SK-N-SH treated with all-trans-retinoic acid at 6 μM for 48 hours (cell line): ENCODE data around the gene CTAGE4.
"Not testable (repeated sequence)": the region's sequence is repeated elsewhere in the genome, so short reads cannot be mapped to it uniquely, and the experiment has no call there.

Experiments
- ATAC-seq: fragments of 200-7000 bp; cut with Tn5 transposase; 3 replicates; pipeline ENCODE4 v1.9.1; 2020; ENCODE audit warnings: mild to moderate bottlenecking, moderate library complexity
- ARNTL ChIP-seq: fragments of 450-650 bp; formaldehyde crosslinking; IDR thresholded peaks from 2 replicates; pipeline ENCODE4 v1.5.0; 2020; ENCODE audit warnings: low read depth, mild to moderate bottlenecking, moderate library complexity, borderline replicate concordance
- BACH2 ChIP-seq: fragments of 250-450 bp; sonication (Bioruptor Pico); IDR thresholded peaks from 2 replicates; pipeline ENCODE4 v1.9.0; 2021; ENCODE audit warnings: mild to moderate bottlenecking, borderline replicate concordance
- CSDC2 ChIP-seq: fragments of 250-450 bp; sonication (Bioruptor Pico); IDR thresholded peaks from 2 replicates; pipeline ENCODE4 v1.5.0; 2020; ENCODE audit warnings: mild to moderate bottlenecking, moderate library complexity
- ESRRG ChIP-seq: fragments of 250-450 bp; sonication (Bioruptor Pico); IDR thresholded peaks from 2 replicates; pipeline ENCODE4 v1.6.1; 2021; ENCODE audit warnings: mild to moderate bottlenecking
- GLIS3 ChIP-seq: fragments of 250-450 bp; sonication (Bioruptor Pico); IDR thresholded peaks from 2 replicates; pipeline ENCODE4 v1.5.0; 2020; ENCODE audit warnings: mild to moderate bottlenecking, moderate library complexity
- ISL1 ChIP-seq: fragments of 250-450 bp; sonication (Bioruptor Pico); IDR thresholded peaks from 2 replicates; pipeline ENCODE4 v2.1.2; 2022; ENCODE audit warnings: mild to moderate bottlenecking, moderate library complexity
- PPARA ChIP-seq: fragments of 250-450 bp; sonication (Bioruptor Pico); IDR thresholded peaks from 2 replicates; pipeline ENCODE4 v1.5.0; 2020; ENCODE audit warnings: mild to moderate bottlenecking, borderline replicate concordance
- RARB ChIP-seq: fragments of 250-450 bp; sonication (Bioruptor Pico); IDR thresholded peaks from 2 replicates; pipeline ENCODE4 v1.8.0; 2021; ENCODE audit warnings: mild to moderate bottlenecking, moderate library complexity
- SNAI2 ChIP-seq: fragments of 250-450 bp; sonication (Bioruptor Pico); IDR thresholded peaks from 2 replicates; pipeline ENCODE4 v1.5.0; 2020; ENCODE audit warnings: mild to moderate bottlenecking, moderate library complexity
- TCF4 ChIP-seq: fragments of 250-450 bp; sonication (Bioruptor Pico); IDR thresholded peaks from 2 replicates; pipeline ENCODE4 v1.8.0; 2021; ENCODE audit warnings: mild to moderate bottlenecking, moderate library complexity, borderline replicate concordance
- TOX ChIP-seq: fragments of 250-450 bp; sonication (Bioruptor Pico); IDR thresholded peaks from 2 replicates; pipeline ENCODE4 v1.8.0; 2021; ENCODE audit warnings: mild to moderate bottlenecking, moderate library complexity, borderline replicate concordance
- ZC3H10 ChIP-seq: fragments of 250-450 bp; sonication (Bioruptor Pico); IDR thresholded peaks from 2 replicates; pipeline ENCODE4 v1.5.1; 2021; ENCODE audit warnings: mild to moderate bottlenecking, moderate library complexity
- ZFP3 ChIP-seq: fragments of 250-450 bp; sonication (Bioruptor Pico); IDR thresholded peaks from 2 replicates; pipeline ENCODE4 v1.5.0; 2020; ENCODE audit warnings: mild to moderate bottlenecking, moderate library complexity
- ZFP30 ChIP-seq: fragments of 450-650 bp; formaldehyde crosslinking; IDR thresholded peaks from 2 replicates; pipeline ENCODE4 v1.5.0; 2022; ENCODE audit warnings: mild to moderate bottlenecking, moderate library complexity
- ZNF565 ChIP-seq: fragments of 450-650 bp; formaldehyde crosslinking; conservative IDR thresholded peaks from 2 replicates; pipeline ENCODE4 v1.5.0; 2020; ENCODE audit warnings: low read depth, mild to moderate bottlenecking, moderate library complexity
- ZNF70 ChIP-seq: fragments of 450-650 bp; formaldehyde crosslinking; IDR thresholded peaks from 2 replicates; pipeline ENCODE4 v1.5.0; 2020; ENCODE audit warnings: mild to moderate bottlenecking, moderate library complexity
- ZNF8 ChIP-seq: fragments of 450-650 bp; formaldehyde crosslinking; IDR thresholded peaks from 2 replicates; pipeline ENCODE4 v1.5.0; 2020; ENCODE audit warnings: mild to moderate bottlenecking, moderate library complexity
- TF ChIP-seq, protein P1 (sequence below): fragments of 250-450 bp; sonication (Bioruptor Pico); IDR thresholded peaks from 2 replicates; pipeline ENCODE4 v1.5.0; 2020; ENCODE audit warnings: mild to moderate bottlenecking, moderate library complexity
- TF ChIP-seq, protein P2 (sequence below): fragments of 250-450 bp; sonication (Bioruptor Pico); IDR thresholded peaks from 2 replicates; pipeline ENCODE4 v1.5.1; 2021; ENCODE audit warnings: mild to moderate bottlenecking, moderate library complexity
- TF ChIP-seq, protein P3 (sequence below): fragments of 250-450 bp; sonication (Bioruptor Pico); IDR thresholded peaks from 2 replicates; pipeline ENCODE4 v1.5.1; 2020; ENCODE audit warnings: low read depth, mild to moderate bottlenecking, moderate library complexity
- TF ChIP-seq, protein P4 (sequence below): fragments of 250-450 bp; sonication (Bioruptor Pico); IDR thresholded peaks from 2 replicates; pipeline ENCODE4 v1.8.0; 2020; ENCODE audit warnings: mild to moderate bottlenecking, moderate library complexity, borderline replicate concordance

CTAGE4 gene

DNA sequence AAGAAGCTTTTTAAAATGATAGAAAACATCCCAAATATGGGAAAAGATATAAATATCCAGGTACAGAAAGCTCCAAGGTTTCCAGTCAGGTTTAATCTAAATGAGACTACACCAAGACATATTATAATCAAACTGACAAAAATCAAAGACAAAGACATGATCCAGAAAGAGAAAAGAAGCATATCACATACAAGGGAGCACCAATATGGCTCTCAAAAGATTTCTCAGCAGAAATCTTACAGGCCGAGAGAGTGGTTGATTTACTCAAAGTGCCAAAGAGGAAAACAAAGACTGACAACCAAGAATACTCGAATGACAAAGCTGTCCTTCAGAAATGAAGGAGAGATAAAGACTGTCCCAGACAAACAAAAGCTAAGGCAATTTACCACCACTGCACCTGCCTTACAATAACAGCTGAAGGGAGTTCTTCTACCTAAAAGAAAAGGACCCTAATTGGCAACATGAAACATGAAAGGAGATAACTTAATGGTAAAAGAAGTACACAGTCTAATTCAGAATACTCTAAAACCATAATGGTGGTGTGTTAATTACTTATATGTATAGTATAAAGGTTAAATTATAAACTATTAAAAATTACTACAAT is 34.9 kb upstream of the CTAGE4 start (continued):
- TF ChIP-seq, protein P1, sequence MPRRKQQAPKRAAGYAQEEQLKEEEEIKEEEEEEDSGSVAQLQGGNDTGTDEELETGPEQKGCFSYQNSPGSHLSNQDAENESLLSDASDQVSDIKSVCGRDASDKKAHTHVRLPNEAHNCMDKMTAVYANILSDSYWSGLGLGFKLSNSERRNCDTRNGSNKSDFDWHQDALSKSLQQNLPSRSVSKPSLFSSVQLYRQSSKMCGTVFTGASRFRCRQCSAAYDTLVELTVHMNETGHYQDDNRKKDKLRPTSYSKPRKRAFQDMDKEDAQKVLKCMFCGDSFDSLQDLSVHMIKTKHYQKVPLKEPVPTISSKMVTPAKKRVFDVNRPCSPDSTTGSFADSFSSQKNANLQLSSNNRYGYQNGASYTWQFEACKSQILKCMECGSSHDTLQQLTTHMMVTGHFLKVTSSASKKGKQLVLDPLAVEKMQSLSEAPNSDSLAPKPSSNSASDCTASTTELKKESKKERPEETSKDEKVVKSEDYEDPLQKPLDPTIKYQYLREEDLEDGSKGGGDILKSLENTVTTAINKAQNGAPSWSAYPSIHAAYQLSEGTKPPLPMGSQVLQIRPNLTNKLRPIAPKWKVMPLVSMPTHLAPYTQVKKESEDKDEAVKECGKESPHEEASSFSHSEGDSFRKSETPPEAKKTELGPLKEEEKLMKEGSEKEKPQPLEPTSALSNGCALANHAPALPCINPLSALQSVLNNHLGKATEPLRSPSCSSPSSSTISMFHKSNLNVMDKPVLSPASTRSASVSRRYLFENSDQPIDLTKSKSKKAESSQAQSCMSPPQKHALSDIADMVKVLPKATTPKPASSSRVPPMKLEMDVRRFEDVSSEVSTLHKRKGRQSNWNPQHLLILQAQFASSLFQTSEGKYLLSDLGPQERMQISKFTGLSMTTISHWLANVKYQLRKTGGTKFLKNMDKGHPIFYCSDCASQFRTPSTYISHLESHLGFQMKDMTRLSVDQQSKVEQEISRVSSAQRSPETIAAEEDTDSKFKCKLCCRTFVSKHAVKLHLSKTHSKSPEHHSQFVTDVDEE (CRISPR knock-in tag) = no peak

DNA sequence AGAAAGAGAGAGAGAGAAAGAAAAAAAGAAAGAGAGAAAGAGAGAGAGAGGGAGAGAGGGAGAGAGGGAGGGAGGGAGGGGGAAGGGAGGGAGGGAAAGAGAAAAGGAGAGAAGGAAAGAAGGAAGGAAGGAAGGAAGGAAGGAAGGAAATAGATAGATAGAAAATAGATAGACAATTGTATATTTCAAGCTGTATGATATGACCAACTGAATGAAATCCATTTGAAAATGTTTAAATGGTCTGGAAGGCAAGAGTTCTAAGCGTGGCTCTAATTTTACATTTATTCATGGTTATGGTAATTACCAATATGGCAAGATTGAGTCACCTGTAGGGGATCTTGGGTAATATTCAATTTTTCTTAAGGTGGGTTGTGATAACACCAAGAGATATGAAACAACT is 24.4 kb upstream of the CTAGE4 start:
- ATAC-seq = no peak
- TF ChIP-seq, protein P1 (CRISPR knock-in tag) = no peak
- no peak for TF ChIP-seq ZFP30 (CRISPR knock-in tag)
- TF ChIP-seq, protein P2, sequence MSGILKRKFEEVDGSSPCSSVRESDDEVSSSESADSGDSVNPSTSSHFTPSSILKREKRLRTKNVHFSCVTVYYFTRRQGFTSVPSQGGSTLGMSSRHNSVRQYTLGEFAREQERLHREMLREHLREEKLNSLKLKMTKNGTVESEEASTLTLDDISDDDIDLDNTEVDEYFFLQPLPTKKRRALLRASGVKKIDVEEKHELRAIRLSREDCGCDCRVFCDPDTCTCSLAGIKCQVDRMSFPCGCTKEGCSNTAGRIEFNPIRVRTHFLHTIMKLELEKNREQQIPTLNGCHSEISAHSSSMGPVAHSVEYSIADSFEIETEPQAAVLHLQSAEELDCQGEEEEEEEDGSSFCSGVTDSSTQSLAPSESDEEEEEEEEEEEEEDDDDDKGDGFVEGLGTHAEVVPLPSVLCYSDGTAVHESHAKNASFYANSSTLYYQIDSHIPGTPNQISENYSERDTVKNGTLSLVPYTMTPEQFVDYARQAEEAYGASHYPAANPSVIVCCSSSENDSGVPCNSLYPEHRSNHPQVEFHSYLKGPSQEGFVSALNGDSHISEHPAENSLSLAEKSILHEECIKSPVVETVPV = no peak
- TF ChIP-seq ZNF565 (CRISPR knock-in tag) = no peak
- no peak for TF ChIP-seq ARNTL (CRISPR knock-in tag)
- TF ChIP-seq ZNF70 (CRISPR knock-in tag) = no peak
- no peak for TF ChIP-seq RARB (CRISPR knock-in tag)
- no peak for TF ChIP-seq TOX
- no peak for TF ChIP-seq CSDC2 (CRISPR knock-in tag)
- TF ChIP-seq GLIS3 (CRISPR knock-in tag) = no peak
- no peak for TF ChIP-seq ZC3H10 (CRISPR knock-in tag)
- no peak for TF ChIP-seq ISL1 (CRISPR knock-in tag)
- TF ChIP-seq SNAI2 (CRISPR knock-in tag) = no peak
- no peak for TF ChIP-seq BACH2 (CRISPR knock-in tag)
- TF ChIP-seq, protein P3, sequence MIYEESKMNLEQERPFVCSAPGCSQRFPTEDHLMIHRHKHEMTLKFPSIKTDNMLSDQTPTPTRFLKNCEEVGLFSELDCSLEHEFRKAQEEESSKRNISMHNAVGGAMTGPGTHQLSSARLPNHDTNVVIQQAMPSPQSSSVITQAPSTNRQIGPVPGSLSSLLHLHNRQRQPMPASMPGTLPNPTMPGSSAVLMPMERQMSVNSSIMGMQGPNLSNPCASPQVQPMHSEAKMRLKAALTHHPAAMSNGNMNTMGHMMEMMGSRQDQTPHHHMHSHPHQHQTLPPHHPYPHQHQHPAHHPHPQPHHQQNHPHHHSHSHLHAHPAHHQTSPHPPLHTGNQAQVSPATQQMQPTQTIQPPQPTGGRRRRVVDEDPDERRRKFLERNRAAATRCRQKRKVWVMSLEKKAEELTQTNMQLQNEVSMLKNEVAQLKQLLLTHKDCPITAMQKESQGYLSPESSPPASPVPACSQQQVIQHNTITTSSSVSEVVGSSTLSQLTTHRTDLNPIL (CRISPR knock-in tag) = no peak
- no peak for TF ChIP-seq TCF4 (CRISPR knock-in tag)
- no peak for TF ChIP-seq PPARA
- TF ChIP-seq ZFP3 (CRISPR knock-in tag) = no peak

DNA sequence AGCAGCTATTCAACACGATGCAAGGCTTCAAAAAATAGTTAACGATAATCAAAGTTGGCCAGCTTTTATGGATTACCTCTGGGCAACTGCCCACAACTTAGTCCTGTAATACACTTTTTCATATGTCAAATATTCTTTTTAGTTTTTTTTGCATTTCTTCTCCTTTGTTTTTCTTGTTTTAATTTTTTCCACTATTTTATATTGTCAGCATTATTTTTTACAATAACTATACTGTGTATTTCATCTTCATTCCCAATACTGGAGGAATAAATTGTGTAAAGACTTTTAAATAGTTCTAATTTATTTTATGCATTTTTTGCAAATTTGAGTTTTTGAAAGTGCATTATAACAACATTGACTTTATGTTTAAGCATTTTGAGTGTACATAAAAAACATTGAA is 18.5 kb upstream of the CTAGE4 start:
- no peak for ATAC-seq
- TF ChIP-seq GLIS3 (CRISPR knock-in tag) (no peak), ZNF565 (CRISPR knock-in tag) (no peak)

DNA sequence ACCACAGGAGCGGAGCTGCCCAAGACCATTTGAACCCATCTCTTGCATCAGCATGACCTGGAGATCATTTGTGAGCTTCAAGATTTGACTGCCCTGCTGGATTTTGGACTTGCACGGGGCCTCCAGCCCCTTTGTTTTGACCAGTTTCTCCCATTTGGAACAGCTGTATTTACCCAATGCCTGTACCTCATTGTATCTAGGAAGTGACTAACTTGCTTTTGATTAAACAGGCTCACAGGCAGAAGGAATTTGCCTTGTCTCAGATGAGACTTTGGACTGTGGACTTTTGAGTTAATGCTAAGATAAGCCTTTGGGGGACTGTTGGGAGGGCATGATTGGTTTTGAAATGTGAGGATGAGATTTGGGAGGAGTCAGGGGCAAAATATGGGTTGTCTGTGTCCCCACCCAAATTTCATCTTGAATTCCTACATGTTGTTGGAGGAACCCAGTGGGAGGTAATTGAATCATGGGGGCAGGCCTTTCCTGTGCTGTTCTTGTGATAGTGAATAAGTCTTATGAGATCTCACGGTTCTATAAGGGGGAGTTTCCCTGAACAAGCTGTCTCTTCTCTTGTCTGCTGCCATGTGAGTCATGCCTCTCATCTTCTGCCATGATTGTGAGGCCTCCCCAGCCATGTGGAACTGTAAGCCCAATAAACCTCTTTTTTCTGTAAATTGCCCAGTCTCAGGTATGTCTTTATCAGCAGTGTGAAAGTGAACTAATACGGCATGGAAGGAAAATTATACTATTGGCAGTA is 11.5 kb upstream of the CTAGE4 start:
- ATAC-seq = not testable (repeated sequence)

DNA sequence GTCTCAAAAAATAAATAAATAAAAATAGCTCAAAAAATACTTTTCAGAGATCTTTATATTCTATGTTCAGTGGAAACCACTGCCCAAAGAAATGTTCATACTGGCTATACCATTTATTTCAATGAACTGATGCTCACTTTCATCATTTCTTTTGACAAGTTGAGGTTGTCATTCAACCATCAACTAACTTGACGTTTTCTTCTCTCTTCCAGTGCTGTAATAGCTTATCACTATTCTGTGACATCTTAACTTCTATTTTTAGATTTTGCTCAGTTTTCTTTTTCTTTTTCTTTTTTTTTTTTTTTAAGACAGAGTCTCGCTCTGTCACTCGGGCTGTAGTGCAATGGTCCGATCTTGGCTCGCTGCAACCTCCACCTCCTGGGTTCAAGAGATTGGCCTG is 8.7 kb upstream of the CTAGE4 start:
- ATAC-seq = no peak
- TF ChIP-seq ZNF8 (CRISPR knock-in tag) = no peak
- TF ChIP-seq, protein P3 (CRISPR knock-in tag) = no peak
- no peak for TF ChIP-seq ZC3H10 (CRISPR knock-in tag)
- TF ChIP-seq SNAI2 (CRISPR knock-in tag) = no peak
- TF ChIP-seq ZFP3 (CRISPR knock-in tag) = no peak
- TF ChIP-seq ISL1 (CRISPR knock-in tag) = no peak
- TF ChIP-seq ESRRG (CRISPR knock-in tag) = no peak
- no peak for TF ChIP-seq PPARA
- TF ChIP-seq BACH2 (CRISPR knock-in tag) = no peak
- no peak for TF ChIP-seq ZNF70 (CRISPR knock-in tag)
- TF ChIP-seq, protein P4, sequence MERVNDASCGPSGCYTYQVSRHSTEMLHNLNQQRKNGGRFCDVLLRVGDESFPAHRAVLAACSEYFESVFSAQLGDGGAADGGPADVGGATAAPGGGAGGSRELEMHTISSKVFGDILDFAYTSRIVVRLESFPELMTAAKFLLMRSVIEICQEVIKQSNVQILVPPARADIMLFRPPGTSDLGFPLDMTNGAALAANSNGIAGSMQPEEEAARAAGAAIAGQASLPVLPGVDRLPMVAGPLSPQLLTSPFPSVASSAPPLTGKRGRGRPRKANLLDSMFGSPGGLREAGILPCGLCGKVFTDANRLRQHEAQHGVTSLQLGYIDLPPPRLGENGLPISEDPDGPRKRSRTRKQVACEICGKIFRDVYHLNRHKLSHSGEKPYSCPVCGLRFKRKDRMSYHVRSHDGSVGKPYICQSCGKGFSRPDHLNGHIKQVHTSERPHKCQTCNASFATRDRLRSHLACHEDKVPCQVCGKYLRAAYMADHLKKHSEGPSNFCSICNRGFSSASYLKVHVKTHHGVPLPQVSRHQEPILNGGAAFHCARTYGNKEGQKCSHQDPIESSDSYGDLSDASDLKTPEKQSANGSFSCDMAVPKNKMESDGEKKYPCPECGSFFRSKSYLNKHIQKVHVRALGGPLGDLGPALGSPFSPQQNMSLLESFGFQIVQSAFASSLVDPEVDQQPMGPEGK (CRISPR knock-in tag) = no peak
- no peak for TF ChIP-seq ZNF565 (CRISPR knock-in tag)
- TF ChIP-seq TCF4 (CRISPR knock-in tag) = no peak
